GM18511 (cell line): ENCODE measurements around the gene KAZN.

Experiments
- ATAC-seq: cut with Tn5 transposase; IDR thresholded peaks from one replicate; pipeline ENCODE4 v1.9.1; 2021; ENCODE audit warnings: mild to moderate bottlenecking, moderate library complexity; ENCODE audit not compliant: unreplicated experiment

KAZN gene

DNA sequence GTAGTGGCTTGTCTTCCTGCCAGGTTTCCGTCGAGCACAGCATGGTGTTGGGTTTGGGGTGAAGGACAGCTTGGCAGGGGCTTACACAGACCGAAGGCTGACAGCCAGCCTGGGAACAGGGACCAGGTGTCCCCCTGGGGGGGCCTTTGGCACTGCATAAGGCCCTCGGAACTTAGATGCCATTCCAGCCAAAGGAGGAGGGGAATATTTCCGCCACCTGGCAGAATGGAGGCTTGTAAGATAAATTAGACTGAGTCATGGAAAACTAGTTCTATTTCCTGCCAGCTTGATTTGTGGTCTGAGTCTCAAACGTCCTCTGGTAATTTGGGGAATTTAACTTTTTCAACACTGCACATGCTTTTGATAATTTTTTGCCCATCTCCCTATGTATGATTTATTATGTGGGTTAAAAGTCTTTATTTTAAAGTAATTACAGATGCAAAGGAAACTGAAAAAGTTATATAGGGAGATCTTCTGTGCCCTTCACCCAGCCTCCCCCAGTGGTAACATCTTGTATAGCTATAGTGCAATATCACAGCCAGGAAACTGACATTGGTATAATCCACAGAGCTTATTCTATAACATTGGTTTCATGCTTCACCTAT is 543.6 kb downstream of the KAZN start:
- no peak for ATAC-seq

DNA sequence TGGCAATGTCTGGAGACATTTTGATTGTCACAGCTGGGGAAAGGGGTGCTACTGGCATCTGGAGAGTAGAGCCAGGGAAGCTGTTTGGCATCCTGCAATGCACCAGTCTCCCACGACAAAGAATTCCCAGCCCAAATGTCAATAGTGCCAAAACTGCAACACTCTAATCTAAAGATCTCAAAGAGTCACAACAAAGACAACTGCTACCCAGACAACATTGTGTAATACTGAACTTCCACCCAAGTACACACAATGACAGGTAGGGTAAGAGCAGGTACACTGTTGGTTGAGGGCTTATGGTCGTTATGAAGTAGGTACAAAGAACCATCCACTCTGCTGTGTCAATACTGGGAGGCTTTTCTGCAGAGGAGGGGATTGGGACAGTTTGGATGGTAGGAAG is 546.8 kb downstream of the KAZN start:
- no peak for ATAC-seq

DNA sequence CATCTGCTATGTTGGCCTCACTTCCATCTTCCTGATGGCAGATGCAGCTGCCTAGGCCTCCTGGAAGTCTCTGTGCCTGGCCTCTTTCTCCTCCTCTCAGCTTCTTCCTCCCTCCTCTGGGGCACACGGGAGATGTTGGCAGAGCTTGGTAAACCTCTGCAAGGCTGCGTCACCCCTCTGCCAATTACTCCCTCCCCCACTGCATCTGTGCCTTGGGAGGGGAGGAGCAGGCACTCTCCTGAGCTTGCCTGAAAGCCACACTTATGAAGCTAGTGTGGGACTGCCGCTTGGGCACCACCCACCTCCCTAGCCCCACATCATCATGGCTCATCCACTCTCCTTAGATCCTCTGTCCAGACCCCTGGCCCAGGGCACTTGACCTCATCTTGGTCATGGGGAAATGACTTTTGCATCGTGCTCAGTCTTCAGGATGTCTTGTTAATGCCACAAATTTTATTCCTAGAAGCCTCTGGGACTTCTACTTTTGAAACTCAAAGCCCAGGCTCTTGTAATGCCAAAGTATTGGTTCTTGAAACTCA is 547.7 kb downstream of the KAZN start:
- ATAC-seq: no peak

DNA sequence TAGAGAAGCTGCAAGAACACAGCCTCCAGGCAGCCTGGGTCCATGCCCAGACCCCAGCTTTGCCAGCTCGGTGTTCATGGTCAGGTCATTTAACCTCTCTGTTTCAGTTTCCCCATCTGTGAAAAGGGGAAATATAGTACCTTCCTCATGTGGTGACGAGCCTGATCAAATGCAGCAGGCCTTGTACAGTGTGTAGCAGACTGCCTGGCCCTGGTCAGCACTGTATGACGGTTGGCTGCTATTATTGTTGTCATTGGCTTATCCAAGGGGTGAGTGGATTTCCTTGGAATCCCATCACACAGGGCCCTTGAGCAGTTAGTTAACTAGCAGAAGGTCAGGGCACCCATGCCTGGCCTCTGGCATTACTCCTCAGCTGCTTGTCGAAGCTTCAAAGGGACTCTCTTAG is 548.5 kb downstream of the KAZN start:
- ATAC-seq: no peak

DNA sequence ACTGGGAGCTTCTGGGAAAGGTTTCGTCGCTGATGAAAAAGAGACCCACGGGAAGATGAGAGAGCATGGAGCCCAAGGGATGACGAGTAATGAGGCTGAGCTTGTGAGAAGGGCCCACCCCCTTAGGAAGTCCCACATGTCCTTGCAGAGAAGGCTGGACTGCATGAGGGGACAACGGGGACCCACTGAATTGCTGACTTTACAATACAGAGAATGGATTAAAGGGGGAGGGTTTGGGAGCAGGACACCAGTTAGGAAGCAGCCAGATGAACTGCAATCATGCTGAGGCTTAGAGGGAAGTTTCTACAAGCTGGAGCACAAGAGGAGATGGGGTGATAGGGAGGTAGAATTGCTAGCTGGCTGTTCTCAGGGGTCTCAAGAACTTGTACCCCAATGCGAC is 549.5 kb downstream of the KAZN start:
- ATAC-seq: no peak

DNA sequence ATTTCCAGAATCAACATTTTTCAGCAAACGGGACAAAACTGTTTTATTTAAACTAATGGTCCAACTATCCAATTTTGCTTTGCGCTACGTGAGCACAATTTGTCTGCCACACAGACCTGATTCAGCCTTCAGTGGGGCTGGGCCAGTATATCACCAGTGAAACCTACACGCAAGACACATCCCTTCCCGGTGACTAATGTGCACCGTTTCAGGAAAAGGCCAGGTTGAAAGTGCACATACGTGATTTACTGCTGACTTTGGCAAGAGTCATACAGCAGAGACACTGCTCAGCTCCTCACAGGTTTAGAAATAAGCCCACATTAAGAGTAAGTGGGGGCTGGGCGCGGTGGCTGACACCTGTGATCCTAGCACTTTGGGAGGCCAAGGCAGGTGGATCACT is 550.0 kb downstream of the KAZN start:
- ATAC-seq: no peak

DNA sequence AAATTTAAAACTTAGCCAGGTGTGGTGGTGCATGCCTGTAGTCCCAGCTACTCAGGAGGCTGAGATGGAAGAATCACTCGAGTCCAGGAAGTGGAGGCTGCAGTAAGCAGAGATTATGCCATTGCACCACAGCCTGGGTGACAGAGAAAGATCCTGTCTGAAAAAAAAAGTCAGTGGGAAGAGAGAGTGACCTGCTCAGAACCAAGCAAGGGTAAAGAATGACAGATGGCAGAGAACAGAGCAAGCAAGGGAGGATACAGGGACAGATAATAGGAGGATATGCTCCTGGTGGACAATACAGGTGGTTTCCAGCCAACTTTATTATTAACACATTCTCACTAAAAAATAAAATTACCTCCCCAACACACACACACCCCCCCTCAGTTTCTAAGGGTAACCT is 550.5 kb downstream of the KAZN start:
- no peak for ATAC-seq

DNA sequence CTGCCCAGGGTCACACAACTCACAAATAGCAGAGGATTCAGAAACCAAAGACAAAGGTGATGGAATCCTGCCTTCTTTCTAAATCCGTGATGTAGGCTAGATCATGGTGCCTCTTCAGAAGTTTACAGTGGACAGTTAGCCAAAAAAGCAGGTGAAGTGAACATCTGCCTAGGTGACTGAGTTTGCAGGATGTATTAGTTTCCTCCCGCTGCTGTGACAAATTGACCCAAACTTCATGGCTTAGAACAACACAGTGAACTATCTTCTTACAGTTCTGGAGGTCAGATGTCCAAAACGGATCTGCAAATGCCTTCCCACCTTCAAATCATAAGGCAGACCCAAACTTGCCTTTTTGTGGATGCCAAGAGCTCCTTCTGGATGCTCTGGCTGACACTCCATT is 551.9 kb downstream of the KAZN start:
- no peak for ATAC-seq

DNA sequence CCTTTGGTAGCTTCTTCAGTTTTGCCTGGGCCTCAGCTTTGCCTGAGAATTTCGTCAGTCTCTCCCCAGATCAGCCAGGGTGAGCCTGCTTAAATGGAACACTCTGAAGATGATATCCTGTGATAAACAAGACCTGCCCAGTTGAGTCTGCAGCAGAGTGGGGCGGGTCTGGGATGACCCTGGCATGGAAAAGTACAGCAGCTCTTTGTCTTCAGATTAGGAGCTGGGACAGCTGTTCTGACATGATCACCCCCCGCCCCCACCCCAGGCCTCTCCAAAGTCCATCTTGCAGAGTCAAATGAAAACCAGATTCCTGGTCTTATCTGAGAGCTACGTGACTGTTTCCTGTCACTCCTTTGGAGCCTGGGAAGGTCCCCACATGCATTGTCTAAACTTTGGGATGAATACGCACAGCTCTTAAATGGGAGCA is 552.9 kb downstream of the KAZN start:
- no peak for ATAC-seq

DNA sequence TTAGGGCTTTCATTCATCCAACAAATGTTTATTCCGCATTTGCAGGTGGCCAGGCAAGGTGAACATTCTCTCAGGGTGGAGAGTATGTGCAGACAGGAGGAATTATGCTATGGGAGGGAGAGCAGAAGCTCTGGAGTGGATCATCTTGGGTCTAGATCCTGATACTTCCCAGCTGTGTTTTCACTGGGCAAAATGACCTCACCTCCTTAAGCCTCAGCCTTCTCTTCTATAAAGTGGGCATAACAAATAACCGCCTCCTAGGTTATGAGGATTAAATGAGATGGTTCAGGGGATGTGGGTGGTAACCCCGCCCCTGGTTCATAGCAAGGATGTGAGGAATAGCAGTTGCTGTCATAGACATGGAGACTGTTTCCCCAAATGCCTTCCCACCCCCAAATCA is 553.4 kb downstream of the KAZN start:
- no peak for ATAC-seq

DNA sequence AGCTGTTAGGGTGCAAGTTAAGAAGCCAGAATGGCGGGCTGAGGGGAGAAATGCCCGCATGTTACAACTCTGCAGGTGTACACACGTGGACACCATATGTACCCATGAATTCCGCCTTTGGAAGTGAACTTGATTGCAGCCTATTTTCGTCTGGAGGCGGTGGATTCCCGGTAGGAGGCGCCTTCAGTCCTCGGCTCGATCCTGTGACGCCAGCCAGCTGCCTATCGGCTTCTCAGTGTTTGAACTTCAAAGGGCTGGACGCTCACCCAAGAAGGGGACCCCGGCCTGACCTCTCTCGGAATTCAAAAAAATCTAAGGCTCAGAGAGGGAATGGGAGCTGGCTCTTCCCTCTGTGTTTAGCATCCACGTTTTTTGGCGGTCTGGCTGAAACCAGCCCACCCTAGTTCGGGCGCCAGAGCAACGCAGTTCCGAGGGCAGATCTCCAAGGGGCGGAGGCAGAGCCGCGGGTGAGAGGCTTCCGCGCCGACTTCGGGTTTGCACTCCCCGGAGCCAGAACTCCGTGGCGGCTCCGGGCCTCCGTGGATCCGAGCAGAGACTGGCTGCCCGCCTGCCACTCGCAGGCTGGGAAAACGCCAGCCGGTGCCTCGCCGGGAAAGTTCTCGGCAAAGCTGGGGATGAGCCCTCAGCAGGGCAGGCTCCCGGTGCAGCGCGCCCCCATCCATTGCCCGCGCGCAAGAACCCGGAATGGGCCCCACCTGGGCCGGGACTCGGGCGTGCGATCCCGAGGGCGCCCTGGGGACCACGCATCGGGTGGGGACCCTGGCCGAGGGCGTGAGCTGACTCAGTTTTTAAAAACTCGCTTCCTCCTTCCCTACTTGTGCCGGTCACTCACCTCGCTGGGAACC is 554.1 kb downstream of the KAZN start:
- ATAC-seq: no peak

DNA sequence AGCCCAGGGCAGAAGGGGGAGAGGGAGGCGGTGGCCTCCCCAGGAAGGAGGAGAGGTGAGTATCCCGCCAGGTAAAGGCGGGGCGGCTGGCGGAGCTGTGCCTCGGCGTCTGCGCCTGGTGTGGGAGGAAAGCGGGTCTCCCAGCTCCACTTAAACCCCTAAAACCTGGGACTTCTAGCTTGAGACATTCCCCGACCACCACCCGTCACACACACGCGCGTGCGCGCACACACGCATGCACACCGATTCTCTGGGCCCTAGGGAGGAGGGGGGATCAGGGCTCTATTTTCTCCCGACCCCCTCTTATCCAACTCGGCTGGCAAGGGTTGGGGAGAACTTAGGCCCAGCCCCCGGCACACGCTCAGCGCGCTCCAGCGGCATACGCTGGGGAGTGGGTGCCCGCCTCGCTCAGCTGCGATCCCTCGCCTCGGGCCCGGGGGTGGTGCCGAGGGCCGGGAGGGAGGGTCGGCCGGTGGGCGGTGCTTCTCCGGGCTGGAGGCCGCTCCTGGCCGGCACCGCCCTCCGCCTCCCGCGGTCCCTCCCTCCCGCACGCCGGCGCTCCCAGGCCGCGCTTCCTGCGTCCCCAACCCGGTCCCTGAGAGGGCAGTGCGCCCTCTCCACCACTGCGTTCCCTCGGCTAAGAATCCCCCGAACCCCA is 554.8 kb downstream of the KAZN start, which contains the start of gene TMEM51:
TMEM51 (plus strand) TSS at position 564 of the 658 bp plus-strand sequence. CDS start 61,341 bp downstream, outside the sequence.
- ATAC-seq: no peak

DNA sequence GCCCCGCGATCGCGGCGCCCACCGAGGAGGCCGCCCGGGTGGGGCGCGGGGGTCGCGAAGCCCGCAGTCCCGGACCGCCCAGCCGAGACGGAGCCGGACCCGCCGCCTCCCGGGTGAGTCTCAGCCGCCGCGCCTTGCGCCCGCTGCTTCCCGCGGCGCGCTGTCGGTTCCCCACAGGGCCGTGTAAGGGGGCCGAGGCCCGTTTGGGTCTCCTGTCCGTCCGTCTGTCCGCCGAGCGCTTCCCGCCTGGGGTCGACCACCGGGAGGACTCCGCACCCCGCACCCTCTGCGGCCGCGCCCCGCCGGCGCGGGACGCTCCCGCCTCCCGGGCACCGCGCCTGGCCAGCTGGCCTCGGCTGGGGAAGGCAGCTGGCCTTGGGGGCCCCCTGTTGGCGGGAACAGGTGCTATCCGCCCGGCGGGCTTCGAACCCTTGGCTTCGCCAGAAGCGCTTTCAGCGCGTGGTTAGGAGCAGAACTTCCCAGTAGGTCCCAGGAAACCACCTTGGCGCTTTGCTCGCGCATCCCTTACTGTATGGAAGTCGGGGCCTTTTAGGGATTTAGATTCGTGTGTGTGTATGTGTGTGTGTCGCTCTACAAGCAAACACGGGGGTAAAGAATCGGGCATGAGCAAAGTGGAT is 555.5 kb downstream of the KAZN start:
- no peak for ATAC-seq

DNA sequence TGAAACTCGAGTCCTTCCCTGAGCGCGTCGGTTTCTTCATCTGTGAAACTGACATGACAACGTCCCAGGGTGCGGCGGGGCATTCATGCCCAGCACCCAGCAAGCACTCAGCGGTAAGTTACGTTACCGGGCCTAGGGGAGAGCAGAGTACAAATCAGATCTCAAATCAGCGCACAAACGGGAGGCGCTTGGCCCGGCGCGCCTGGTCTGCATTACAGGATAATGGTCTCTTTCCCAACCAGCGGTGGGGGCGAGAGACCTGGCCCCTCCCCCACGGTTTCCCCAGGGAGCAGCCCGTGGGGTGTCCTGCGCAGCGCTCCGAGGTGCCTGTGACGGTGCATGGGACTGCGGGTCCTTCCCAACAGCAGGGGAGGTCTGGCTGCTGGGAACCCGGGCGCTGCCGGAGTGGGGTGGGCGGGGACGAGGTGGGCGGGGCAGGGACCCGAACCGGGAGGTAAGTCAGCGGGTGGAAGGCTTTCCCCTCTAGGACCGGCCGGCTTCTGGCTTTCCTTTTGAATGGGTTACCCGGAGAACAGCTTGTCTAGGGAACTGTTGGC is 556.1 kb downstream of the KAZN start:
- no peak for ATAC-seq

DNA sequence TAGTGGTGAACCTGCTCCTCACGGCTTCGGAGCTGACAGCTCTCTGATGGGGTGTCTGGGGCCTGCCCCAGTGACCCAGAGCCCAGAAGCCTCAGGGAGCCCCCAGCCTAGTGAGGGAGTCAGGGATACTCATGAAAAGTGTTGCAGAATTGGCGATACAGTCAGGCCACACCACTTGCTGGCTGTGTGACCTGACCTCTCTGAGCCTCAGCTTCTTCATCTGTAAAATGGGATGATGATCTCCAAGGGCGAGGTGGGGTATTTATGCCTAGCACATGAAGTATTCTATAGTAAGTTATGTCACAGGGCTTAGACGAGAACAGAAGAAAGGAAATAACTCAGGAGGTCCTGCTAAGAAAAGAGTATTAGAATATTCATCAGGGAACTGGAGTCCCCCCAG is 556.7 kb downstream of the KAZN start:
- no peak for ATAC-seq

DNA sequence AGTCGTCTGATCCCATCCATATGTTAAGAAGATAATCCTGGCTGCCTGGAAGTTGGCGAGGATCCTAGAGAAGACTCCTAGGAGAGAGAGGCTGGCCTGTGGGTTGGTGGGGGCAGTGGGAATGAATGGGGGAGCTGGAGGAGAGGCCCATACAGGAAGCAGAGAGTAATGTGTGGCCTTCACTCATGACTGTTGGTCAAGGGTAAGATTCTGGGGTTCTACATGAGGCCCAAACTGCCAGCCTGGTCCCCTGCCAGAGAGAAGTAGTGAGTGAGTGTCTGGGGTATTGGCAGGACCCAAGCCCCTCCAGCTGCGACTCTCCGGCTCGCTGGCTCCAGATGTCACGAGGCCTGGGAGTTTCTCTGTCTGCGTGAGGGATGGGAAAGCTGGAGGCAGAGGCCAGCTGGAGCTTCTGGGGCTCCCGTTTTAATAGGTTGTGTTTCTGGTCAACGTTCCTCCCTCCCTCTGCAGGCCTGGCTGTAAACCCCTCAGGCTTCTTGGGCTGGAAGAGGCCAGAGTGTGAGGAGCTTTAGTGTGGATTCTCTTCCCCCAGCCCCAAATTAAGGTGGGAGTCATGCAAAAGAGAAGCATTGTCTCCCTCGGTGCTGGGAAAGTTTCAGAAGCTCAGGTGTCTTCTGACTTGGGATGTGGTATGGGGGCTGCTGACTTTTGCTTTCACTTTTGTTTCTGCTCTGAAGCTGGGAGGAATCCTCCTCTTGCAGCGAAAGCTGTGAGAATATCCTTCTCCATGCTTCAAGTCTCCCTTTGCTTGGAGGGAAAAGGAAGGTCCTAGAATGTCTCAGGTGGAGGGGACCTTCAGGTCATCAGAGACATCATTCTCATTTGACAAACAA is 557.6 kb downstream of the KAZN start:
- ATAC-seq: no peak

DNA sequence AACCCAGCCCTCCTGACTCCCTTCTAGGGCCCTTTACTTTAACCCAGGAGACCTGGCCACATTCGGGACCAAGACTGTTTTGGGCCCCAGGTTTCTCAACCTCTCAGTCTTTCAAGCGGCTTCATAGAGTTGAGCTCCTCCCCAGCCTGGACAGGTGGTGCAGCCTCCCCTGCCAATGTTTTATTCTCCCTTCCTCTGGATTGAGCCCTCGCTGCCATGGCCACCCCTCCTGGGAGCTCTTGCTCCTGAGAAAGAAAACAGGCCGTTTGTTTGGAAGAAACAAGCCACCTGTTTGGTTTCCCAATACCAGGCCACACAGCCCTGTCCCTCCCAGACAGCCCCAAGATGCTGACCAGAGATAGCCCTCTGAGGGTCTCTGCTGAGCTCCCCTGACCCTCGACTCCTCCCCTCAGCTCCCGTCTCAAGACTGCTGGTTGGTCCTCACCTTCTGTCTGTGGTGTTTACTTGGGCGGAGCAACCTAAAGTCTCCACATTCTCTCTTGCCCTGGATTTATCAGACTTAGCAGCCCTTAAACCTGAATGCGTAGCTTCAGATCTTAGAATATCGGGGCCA is 558.4 kb downstream of the KAZN start:
- no peak for ATAC-seq

DNA sequence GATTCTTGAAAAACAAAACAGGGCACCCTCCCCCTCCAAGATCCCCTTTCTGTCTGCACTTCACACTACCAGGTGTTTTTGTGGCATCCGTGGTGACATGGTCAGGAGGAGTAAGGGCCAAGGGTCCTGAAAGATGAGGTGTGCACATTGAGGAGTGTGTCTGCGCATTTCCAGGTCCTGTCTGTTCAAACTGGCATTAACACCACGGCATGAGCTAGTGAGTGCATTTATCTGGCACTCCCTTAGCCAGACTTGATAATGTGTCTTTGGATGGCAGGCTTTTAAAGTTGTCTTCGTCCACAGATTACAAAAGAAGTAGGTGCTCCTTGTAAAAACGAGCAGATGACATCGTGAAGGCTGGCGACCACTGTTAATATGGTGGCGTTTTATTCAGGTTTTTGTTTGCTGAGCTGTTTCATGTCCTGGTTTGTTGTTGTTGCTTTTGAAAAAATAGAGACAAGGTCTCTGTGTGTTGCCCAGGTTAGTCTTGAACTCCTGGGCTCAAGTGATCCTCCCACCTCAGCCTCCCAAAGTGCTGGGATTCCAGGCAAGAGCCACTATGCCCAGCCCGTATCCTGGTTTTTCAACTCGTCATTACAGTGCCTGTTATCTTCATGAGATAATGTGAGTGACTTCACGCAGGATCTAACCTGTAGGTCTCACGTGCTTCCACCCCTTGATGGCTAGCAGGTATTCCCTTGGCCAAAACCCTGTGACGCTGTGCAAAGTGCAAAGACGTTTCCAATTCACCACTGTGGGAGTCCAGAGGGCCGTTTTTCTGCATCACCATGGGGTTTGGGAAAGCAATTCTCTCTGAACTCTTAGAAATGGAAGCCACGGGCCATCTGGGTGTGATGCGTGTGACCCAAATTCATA is 559.3 kb downstream of the KAZN start:
- ATAC-seq: no peak
